Loucy (cell line): Measurements from ENCODE around the gene ADD1.

Source experiments
- EZH2phosphoT487 ChIP-seq: fragments of 200-600 bp; IDR thresholded peaks from 2 replicates; pipeline ENCODE4 v1.6.1; 2018; ENCODE audit warnings: antibody characterized with exemption, mild to moderate bottlenecking, moderate library complexity, borderline replicate concordance
- TF ChIP-seq, protein P1 (sequence below): fragments of 200-600 bp; sonication (generic); conservative IDR thresholded peaks from 2 replicates; pipeline ENCODE4 v1.5.1; 2014; ENCODE audit warnings: mild to moderate bottlenecking, antibody characterized with exemption, low read length

DNA sequence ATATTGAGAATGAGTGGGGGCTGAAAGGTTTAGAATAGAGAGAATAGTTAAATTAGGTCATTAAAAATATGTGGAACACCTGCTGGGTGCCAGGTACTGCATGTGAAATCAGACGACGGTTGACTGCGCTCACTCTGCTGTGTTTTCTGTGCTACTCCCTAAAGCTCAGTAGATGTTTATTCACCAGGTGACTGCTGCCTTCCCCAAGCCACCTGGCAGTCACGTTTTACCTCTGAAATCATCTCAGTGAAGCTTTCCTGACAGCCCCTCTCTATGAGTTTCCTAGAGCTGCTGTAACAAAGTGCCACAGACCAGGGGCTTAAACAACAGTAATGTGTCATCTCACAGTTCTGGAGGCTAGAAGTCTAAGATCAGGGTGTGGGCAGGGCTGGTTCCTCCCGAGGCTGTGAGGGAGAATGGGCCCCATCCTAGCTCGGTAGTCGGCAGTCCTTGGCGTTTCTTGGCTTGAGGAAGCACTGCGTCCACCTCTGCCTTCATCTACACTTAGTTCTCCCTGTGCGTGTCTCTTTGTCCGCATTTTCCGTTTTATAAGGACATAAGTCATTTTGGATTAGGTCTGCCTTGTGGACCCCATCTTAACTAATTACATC lies 25.3 kb downstream of the ADD1 start:
- no peak for TF ChIP-seq EZH2phosphoT487
- TF ChIP-seq, protein P1, sequence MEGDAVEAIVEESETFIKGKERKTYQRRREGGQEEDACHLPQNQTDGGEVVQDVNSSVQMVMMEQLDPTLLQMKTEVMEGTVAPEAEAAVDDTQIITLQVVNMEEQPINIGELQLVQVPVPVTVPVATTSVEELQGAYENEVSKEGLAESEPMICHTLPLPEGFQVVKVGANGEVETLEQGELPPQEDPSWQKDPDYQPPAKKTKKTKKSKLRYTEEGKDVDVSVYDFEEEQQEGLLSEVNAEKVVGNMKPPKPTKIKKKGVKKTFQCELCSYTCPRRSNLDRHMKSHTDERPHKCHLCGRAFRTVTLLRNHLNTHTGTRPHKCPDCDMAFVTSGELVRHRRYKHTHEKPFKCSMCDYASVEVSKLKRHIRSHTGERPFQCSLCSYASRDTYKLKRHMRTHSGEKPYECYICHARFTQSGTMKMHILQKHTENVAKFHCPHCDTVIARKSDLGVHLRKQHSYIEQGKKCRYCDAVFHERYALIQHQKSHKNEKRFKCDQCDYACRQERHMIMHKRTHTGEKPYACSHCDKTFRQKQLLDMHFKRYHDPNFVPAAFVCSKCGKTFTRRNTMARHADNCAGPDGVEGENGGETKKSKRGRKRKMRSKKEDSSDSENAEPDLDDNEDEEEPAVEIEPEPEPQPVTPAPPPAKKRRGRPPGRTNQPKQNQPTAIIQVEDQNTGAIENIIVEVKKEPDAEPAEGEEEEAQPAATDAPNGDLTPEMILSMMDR, result no peak
